HepG2 (cell line): ENCODE data around the gene VPS26B. TPM values are rescaled to one million over a fixed set of nuclear protein-coding genes. Genes with fewer than 3 reads are reported as not detected.
A peak's percentile ranks its signal among the peaks of the same experiment; 100 is the strongest.

ENCODE experiments used
- ATAC-seq: fragments of 200-7000 bp; cut with Tn5 transposase; 3 replicates; pipeline ENCODE4 v1.9.1; 2020; ENCODE audit warnings: mild to moderate bottlenecking, moderate library complexity
- BruUV-seq: library from RNA; stranded (reverse); fragments of 400-500 nt; replicated peaks from 2 replicates; lab custom pipeline; 2021; lab: Mats Ljungman, UMichigan
- CTCF ChIA-PET: fragments of 300-600 bp; formaldehyde crosslinking; extraction: SDS; loops from one replicate; lab custom pipeline; 2021; ENCODE audit warnings: low total read pairs, inconsistent platforms, low intra/inter-chr PET ratio; lab: Yijun Ruan, JAX
- POLR2A ChIA-PET: fragments of 350-600 bp; sonication (Branson Sonifier 250); formaldehyde crosslinking; loops from one replicate; lab custom pipeline; 2020; ENCODE audit warnings: antibody characterized with exemption, inconsistent platforms; lab: Yijun Ruan, JAX
- DNase-seq: peaks from one replicate; pipeline ENCODE4 v3.0.0-alpha.2; 2015; ENCODE audit warnings: low spot score
- FAIRE-seq: peaks from 3 replicates; lab custom pipeline; 2011; peaks lifted over from hg19 to GRCh38; lab: Jason Lieb, UNC
- H2AFZ ChIP-seq: one replicate; pipeline ENCODE4 v1.6.1; 2011; ENCODE audit warnings: low read length, inconsistent platforms
- H3K27ac ChIP-seq: fragments of 300-600 bp; 3 replicates; pipeline ENCODE4 v1.8.0; 2011; ENCODE audit warnings: mixed run types, mild to moderate bottlenecking, mixed read lengths, low read length, inconsistent platforms; ENCODE audit not compliant: insufficient read depth; ENCODE audit errors: extremely low read length
- H3K27me3 ChIP-seq, 2 experiments: fragments of 200-600 bp in 1 of 2; 2 replicates in 1 of 2; 3 replicates in 1 of 2; pipeline versions ENCODE4 v1.6.0 to v1.8.0; 2011; ENCODE audit warnings: low read length in 2 of 2, mild to moderate bottlenecking in 2 of 2, moderate library complexity in 2 of 2, inconsistent platforms in 1 of 2; ENCODE audit not compliant: insufficient read depth in 2 of 2, control insufficient read depth in 1 of 2
- H3K36me3 ChIP-seq, 2 experiments: fragments of 200-600 bp in 1 of 2; replicated peaks in 1 of 2; 2 replicates in 1 of 2; 3 replicates in 1 of 2; pipeline versions ENCODE4 v1.5.1 to v1.8.0; 2011; ENCODE audit warnings: low read length in 2 of 2, inconsistent platforms in 1 of 2; ENCODE audit not compliant: insufficient read depth in 2 of 2, control insufficient read depth in 1 of 2
- H3K4me1 ChIP-seq: 2 replicates; pipeline ENCODE4 v1.5.1; 2012; ENCODE audit warnings: low read length, inconsistent platforms; ENCODE audit not compliant: insufficient read depth
- H3K4me2 ChIP-seq: 2 replicates; pipeline ENCODE4 v1.6.0; 2011; ENCODE audit warnings: low read depth, low read length, inconsistent platforms
- H3K4me3 ChIP-seq, 3 experiments: fragments of 200-600 bp in 1 of 3; sonication (generic), shearing (Covaris generic) in 1 of 3; replicated peaks in 1 of 3; 2 replicates each; pipeline ENCODE4 v1.5.1; 2011 to 2016; ENCODE audit warnings: low read length in 3 of 3, inconsistent platforms in 2 of 3, low read depth in 2 of 3, mild to moderate bottlenecking in 2 of 3, control low read depth in 1 of 3, mixed read lengths in 1 of 3; ENCODE audit not compliant: insufficient read depth in 1 of 3
- H3K79me2 ChIP-seq: one replicate; pipeline ENCODE4 v1.6.1; 2011; ENCODE audit warnings: low read length, inconsistent platforms; ENCODE audit not compliant: insufficient read depth
- H3K9ac ChIP-seq: 2 replicates; pipeline ENCODE4 v1.6.0; 2011; ENCODE audit warnings: mild to moderate bottlenecking, low read depth, low read length, inconsistent platforms; ENCODE audit not compliant: insufficient read depth
- H3K9me3 ChIP-seq: 2 replicates; pipeline ENCODE4 v1.5.1; 2012; ENCODE audit warnings: mild to moderate bottlenecking, low read length
- H4K20me1 ChIP-seq: 2 replicates; pipeline ENCODE4 v1.6.0; 2011; ENCODE audit warnings: inconsistent platforms, mild to moderate bottlenecking, low read length, moderate library complexity; ENCODE audit not compliant: insufficient read depth
- ATRX ChIP-seq: sonication (generic); formaldehyde crosslinking; IDR thresholded peaks from 2 replicates; pipeline ENCODE4 v1.4.0; 2020; ENCODE audit warnings: missing genetic modification reagents, borderline replicate concordance
- CREB1 ChIP-seq, 2 experiments: fragments of 450-650 bp in 1 of 2; IDR thresholded peaks; 2 replicates each; pipeline ENCODE4 v1.6.1; 2016 to 2017; ENCODE audit warnings: control low read depth in 1 of 2, mild to moderate bottlenecking in 1 of 2, missing compliant biosample characterization in 1 of 2, missing genetic modification characterization in 1 of 2
- DR1 ChIP-seq: sonication (generic); formaldehyde crosslinking; IDR thresholded peaks from 2 replicates; pipeline ENCODE4 v1.8.0; 2021; ENCODE audit warnings: mild to moderate bottlenecking, missing genetic modification reagents, inconsistent platforms
- MAFG ChIP-seq: sonication (generic); formaldehyde crosslinking; IDR thresholded peaks from 2 replicates; pipeline ENCODE4 v1.5.1; 2020; ENCODE audit warnings: mild to moderate bottlenecking, missing genetic modification reagents
- WGBS: methylation state at CpG from one replicate; pipeline ENCODE4 v1.1.6; 2017; ENCODE audit warnings: low lambda C conversion rate; 5-methylcytosine and 5-hydroxymethylcytosine counted together
- in situ Hi-C: cut with HindIII; loops from 2 replicates; pipeline ENCODE4 v1.10.0; 2017; ENCODE audit warnings: low pct_unique_long_range_greater_than_20kb; ENCODE audit not compliant: extremely low pct_ligation_motif_present
- intact Hi-C: fragments of 100-400 bp; cut with micrococcal nuclease; formaldehyde crosslinking; loops from one replicate; pipeline ENCODE4 v1.10.0; 2022; ENCODE audit not compliant: unreplicated experiment
- polyA plus RNA-seq, 8 experiments: library from polyadenylated mRNA; depleted of rRNA in 3 of 8; stranded (reverse) in 7 of 8; unstranded in 1 of 8; fragments of >200 nt; fragmentation: Illumina TruSeq in 4 of 8; extraction: Trizol in 4 of 8; gene quantifications; 2 replicates each; pipeline versions ENCODE4 v1.2.1 to v1.2.3, GENCODE V29; 2011 to 2016; ENCODE audit warnings: low read depth in 4 of 8, missing spikeins in 1 of 8, mixed read lengths in 1 of 8; ENCODE audit not compliant: insufficient read depth in 1 of 8
- total RNA-seq, 5 experiments: library from RNA; depleted of rRNA; stranded (reverse); fragments of >200 nt; fragmentation: Illumina TruSeq; extraction: Trizol; gene quantifications; 2 replicates each; pipeline ENCODE4 v1.2.3, GENCODE V29; 2016; ENCODE audit warnings: low read depth in 1 of 5
- TF ChIP-seq, protein P1 (sequence below): sonication (generic); formaldehyde crosslinking; IDR thresholded peaks from 2 replicates; pipeline ENCODE4 v1.8.1; 2023; ENCODE audit warnings: mild to moderate bottlenecking, missing genetic modification reagents, borderline replicate concordance
- TF ChIP-seq, protein P2 (sequence below): sonication (generic); formaldehyde crosslinking; IDR thresholded peaks from 2 replicates; pipeline ENCODE4 v1.5.0; 2020; ENCODE audit warnings: mild to moderate bottlenecking, missing genetic modification reagents, borderline replicate concordance
- TF ChIP-seq, protein P3 (sequence below): sonication (generic); formaldehyde crosslinking; IDR thresholded peaks from 2 replicates; pipeline ENCODE4 v1.4.0; 2020; ENCODE audit warnings: missing genetic modification reagents

Gene VPS26B
- total and polyA plus RNA-seq, 2 of the 13 experiments (the other 11 are each of a cell fraction or from before 2014, with no cell fraction given) = 20.2 to 23.2 TPM

DNA sequence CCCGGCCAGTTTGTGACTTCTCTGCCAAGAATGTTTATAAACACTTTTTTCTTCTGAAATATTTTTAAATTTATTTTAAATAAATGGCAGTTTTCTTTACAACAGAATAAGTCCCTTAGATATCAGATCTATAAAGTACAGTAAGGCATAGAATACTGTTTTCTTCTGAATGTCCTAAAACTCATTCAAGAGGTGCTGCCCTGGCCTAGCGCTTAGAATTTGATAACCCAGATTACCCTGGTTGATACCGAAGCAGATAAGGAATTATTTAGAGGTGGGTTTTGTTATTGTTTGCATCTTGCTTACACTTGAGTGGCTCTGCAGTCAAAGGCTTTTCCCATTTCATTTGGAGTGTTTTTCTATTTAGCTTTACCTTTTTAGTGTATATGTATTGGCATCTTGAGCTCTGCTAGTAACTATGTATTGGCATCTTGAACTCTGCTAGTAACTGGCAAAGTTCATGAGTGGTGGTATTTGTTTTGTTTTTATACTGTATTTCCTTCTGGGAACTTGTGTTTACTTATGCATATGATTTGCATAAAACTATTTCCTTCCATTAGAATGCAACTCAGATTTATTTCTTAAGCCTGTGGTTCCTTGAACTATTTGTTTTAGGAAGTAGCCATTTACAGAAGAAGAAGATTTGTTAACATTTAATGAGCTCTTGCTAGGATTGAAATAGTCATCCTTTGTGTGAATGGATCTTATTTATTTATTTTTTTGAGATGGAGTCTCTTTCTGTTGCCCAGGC lies 30.1 kb downstream of the VPS26B start:
- TSS peak; percentile 51 for BruUV-seq
- CTCF ChIA-PET = no interaction called here
- intact Hi-C loops = no loop called here

More for the DNA sequence above, 30.1 kb downstream of the VPS26B start:
- FAIRE-seq (no peak), DNase-seq (no peak)
- Histone ChIP-seq H3K79me2 (peaks cover 21% of the 10 kb centered on the region), H3K27ac (no peak overlapping the region), H2AFZ (no peak overlapping the region), H3K4me3 (peak overlapping the region; percentile 75 to 98 (median 86); a peak in 5 of 6 replicates), H3K36me3 (peaks cover 6 to 34% of the 10 kb centered on the region in 2 experiments; a peak in 3 of 5 replicates), H3K27me3 (no peaks in the 10 kb centered on the region)
- TF ChIP-seq DR1 (CRISPR knock-in tag) (no peak), ATRX (CRISPR knock-in tag) (no peak), CREB1 (IDR thresholded peaks at IDR 0.05) (no peak), CREB1 (CRISPR knock-in tag; IDR thresholded peaks at IDR 0.05) (no peak), MAFG (CRISPR knock-in tag) (no peak)
- TF ChIP-seq, protein P1, sequence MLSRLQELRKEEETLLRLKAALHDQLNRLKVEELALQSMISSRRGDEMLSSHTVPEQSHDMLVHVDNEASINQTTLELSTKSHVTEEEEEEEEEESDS (CRISPR knock-in tag) = no peak
- TF ChIP-seq, protein P2, sequence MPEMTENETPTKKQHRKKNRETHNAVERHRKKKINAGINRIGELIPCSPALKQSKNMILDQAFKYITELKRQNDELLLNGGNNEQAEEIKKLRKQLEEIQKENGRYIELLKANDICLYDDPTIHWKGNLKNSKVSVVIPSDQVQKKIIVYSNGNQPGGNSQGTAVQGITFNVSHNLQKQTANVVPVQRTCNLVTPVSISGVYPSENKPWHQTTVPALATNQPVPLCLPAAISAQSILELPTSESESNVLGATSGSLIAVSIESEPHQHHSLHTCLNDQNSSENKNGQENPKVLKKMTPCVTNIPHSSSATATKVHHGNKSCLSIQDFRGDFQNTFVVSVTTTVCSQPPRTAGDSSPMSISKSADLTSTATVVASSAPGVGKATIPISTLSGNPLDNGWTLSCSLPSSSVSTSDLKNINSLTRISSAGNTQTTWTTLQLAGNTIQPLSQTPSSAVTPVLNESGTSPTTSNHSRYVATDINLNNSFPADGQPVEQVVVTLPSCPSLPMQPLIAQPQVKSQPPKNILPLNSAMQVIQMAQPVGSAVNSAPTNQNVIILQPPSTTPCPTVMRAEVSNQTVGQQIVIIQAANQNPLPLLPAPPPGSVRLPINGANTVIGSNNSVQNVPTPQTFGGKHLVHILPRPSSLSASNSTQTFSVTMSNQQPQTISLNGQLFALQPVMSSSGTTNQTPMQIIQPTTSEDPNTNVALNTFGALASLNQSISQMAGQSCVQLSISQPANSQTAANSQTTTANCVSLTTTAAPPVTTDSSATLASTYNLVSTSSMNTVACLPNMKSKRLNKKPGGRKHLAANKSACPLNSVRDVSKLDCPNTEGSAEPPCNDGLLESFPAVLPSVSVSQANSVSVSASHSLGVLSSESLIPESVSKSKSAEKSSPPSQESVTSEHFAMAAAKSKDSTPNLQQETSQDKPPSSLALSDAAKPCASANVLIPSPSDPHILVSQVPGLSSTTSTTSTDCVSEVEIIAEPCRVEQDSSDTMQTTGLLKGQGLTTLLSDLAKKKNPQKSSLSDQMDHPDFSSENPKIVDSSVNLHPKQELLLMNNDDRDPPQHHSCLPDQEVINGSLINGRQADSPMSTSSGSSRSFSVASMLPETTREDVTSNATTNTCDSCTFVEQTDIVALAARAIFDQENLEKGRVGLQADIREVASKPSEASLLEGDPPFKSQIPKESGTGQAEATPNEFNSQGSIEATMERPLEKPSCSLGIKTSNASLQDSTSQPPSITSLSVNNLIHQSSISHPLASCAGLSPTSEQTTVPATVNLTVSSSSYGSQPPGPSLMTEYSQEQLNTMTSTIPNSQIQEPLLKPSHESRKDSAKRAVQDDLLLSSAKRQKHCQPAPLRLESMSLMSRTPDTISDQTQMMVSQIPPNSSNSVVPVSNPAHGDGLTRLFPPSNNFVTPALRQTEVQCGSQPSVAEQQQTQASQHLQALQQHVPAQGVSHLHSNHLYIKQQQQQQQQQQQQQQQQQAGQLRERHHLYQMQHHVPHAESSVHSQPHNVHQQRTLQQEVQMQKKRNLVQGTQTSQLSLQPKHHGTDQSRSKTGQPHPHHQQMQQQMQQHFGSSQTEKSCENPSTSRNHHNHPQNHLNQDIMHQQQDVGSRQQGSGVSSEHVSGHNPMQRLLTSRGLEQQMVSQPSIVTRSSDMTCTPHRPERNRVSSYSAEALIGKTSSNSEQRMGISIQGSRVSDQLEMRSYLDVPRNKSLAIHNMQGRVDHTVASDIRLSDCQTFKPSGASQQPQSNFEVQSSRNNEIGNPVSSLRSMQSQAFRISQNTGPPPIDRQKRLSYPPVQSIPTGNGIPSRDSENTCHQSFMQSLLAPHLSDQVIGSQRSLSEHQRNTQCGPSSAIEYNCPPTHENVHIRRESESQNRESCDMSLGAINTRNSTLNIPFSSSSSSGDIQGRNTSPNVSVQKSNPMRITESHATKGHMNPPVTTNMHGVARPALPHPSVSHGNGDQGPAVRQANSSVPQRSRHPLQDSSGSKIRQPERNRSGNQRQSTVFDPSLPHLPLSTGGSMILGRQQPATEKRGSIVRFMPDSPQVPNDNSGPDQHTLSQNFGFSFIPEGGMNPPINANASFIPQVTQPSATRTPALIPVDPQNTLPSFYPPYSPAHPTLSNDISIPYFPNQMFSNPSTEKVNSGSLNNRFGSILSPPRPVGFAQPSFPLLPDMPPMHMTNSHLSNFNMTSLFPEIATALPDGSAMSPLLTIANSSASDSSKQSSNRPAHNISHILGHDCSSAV = no peak
- TF ChIP-seq, protein P3, sequence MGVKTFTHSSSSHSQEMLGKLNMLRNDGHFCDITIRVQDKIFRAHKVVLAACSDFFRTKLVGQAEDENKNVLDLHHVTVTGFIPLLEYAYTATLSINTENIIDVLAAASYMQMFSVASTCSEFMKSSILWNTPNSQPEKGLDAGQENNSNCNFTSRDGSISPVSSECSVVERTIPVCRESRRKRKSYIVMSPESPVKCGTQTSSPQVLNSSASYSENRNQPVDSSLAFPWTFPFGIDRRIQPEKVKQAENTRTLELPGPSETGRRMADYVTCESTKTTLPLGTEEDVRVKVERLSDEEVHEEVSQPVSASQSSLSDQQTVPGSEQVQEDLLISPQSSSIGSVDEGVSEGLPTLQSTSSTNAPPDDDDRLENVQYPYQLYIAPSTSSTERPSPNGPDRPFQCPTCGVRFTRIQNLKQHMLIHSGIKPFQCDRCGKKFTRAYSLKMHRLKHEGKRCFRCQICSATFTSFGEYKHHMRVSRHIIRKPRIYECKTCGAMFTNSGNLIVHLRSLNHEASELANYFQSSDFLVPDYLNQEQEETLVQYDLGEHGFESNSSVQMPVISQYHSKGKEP (CRISPR knock-in tag) = no peak
- TF ChIP-seq, all 625 proteins: peak for 0
- POLR2A ChIA-PET = interaction anchor here (1.8 kb wide), 1 partner anchor 30 kb away, joined by 12 read pairs; the partner anchor contains the start of genes NCAPD3 and VPS26B
- Histone ChIP-seq H4K20me1 (no peaks in the 10 kb centered on the region), H3K4me2 (peak overlapping the region; percentile 77), H3K4me1 (peaks cover 24% of the 10 kb centered on the region), H3K9me3 (no peaks in the 10 kb centered on the region), H3K9ac (no peak overlapping the region)
- ATAC-seq = no peak
- 27% methylated on average over 3 of the region's 3 CpGs for WGBS
- in situ Hi-C loops = no loop called here
